GM12878 (cell line): ENCODE measurements around the gene SYTL2. TPM values are rescaled to one million over a fixed set of nuclear protein-coding genes. Genes with fewer than 3 reads are reported as not detected.

ENCODE experiments used
- BHLHE40 ChIP-seq, 2 experiments: fragments of 450-650 bp in 1 of 2; IDR thresholded peaks; 2 replicates each; pipeline ENCODE4 v1.6.1; 2011 to 2017; ENCODE audit warnings: low read depth in 2 of 2, borderline replicate concordance in 1 of 2, improper control_type of control experiment in 1 of 2, low read length in 1 of 2, mild to moderate bottlenecking in 1 of 2
- CBFB ChIP-seq: IDR thresholded peaks from 2 replicates; pipeline ENCODE4 v1.6.1; 2016; ENCODE audit warnings: antibody characterized with exemption, low read depth
- CREB1 ChIP-seq: IDR thresholded peaks from 2 replicates; pipeline ENCODE4 v1.6.1; 2012; ENCODE audit warnings: low read depth, mild to moderate bottlenecking, inconsistent platforms
- DPF2 ChIP-seq: fragments of 450-650 bp; IDR thresholded peaks from 2 replicates; pipeline ENCODE4 v1.6.1; 2017; ENCODE audit warnings: mild to moderate bottlenecking
- HSF1 ChIP-seq: fragments of 150-350 bp; IDR thresholded peaks from 2 replicates; pipeline ENCODE4 v1.6.1; 2014; ENCODE audit warnings: mild to moderate bottlenecking, low read depth, low read length
- IKZF1 ChIP-seq: fragments of 450-650 bp; conservative IDR thresholded peaks from 2 replicates; pipeline ENCODE4 v1.6.1; 2017; ENCODE audit warnings: antibody characterized with exemption, mild to moderate bottlenecking
- NBN ChIP-seq: fragments of 450-650 bp; IDR thresholded peaks from 2 replicates; pipeline ENCODE4 v1.6.1; 2016
- NRF1 ChIP-seq: conservative IDR thresholded peaks from 2 replicates; pipeline ENCODE4 v1.6.1; 2011; ENCODE audit warnings: mild to moderate bottlenecking, low read depth, low read length, improper control_type of control experiment
- POU2F2 ChIP-seq: IDR thresholded peaks from 3 replicates; pipeline ENCODE4 v1.6.1; 2011; ENCODE audit warnings: low read depth, mild to moderate bottlenecking, low read length, borderline replicate concordance
- RB1 ChIP-seq: fragments of 450-650 bp; formaldehyde crosslinking; IDR thresholded peaks from 2 replicates; pipeline ENCODE4 v1.6.1; 2017; ENCODE audit warnings: mild to moderate bottlenecking, borderline replicate concordance
- RELA ChIP-seq: fragments of 450-650 bp; IDR thresholded peaks from 2 replicates; pipeline ENCODE4 v1.8.0; 2014; ENCODE audit warnings: borderline replicate concordance; ENCODE audit not compliant: partially characterized antibody
- SIN3A ChIP-seq: IDR thresholded peaks from 2 replicates; pipeline ENCODE4 v1.6.1; 2012; ENCODE audit warnings: low read depth, low read length, improper control_type of control experiment
- SMARCA5 ChIP-seq: fragments of 450-650 bp; IDR thresholded peaks from 2 replicates; pipeline ENCODE4 v1.6.1; 2017; ENCODE audit warnings: mild to moderate bottlenecking
- SP1 ChIP-seq: IDR thresholded peaks from one replicate; pipeline ENCODE4 v1.6.1; 2011; ENCODE audit warnings: low read depth, low read length
- SUZ12 ChIP-seq: fragments of 200-600 bp; sonication (generic); IDR thresholded peaks from one replicate; pipeline ENCODE4 v1.6.1; 2018; ENCODE audit warnings: antibody characterized with exemption, mild to moderate bottlenecking; ENCODE audit not compliant: unreplicated experiment
- TCF12 ChIP-seq: IDR thresholded peaks from 2 replicates; pipeline ENCODE4 v1.6.1; 2011; ENCODE audit warnings: low read depth, mild to moderate bottlenecking, low read length
- TCF3 ChIP-seq: IDR thresholded peaks from 2 replicates; pipeline ENCODE4 v1.6.1; 2012; ENCODE audit warnings: low read depth, mild to moderate bottlenecking, low read length, borderline replicate concordance; ENCODE audit not compliant: insufficient read depth
- ZNF687 ChIP-seq: fragments of 450-650 bp; IDR thresholded peaks from 2 replicates; pipeline ENCODE4 v1.6.1; 2017; ENCODE audit warnings: mild to moderate bottlenecking, moderate library complexity
- polyA plus RNA-seq, 11 experiments: library from polyadenylated mRNA; depleted of rRNA in 4 of 11; unstranded in 6 of 11; stranded (reverse) in 5 of 11; fragments of >200 nt; fragmentation: Nextera tagmentation in 4 of 11; fragmentation: Illumina TruSeq in 1 of 11; extraction: Ambion mirVana in 4 of 11; extraction: Trizol in 1 of 11; gene quantifications; 1 replicate in 1 of 11; 2 replicates in 10 of 11; pipeline versions ENCODE4 v1.2.1 to v1.2.3, GENCODE V29; 2011 to 2016; ENCODE audit warnings: inconsistent platforms in 2 of 11, missing spikeins in 2 of 11, low read depth in 1 of 11
- total RNA-seq, 4 experiments: library from RNA; depleted of rRNA in 3 of 4; stranded (reverse); fragments of >200 nt in 3 of 4; fragmentation: Illumina TruSeq in 1 of 4; extraction: Trizol in 1 of 4; gene quantifications; 2 replicates each; pipeline versions ENCODE4 v1.2.1 to v1.2.3, GENCODE V29; 2013 to 2021
- TF ChIP-seq, protein P1 (sequence below): IDR thresholded peaks from 2 replicates; pipeline ENCODE4 v1.6.1; 2012; ENCODE audit warnings: mild to moderate bottlenecking, low read depth, low read length
- TF ChIP-seq, protein P2 (sequence below): IDR thresholded peaks from 2 replicates; pipeline ENCODE4 v1.6.1; 2011; ENCODE audit warnings: mild to moderate bottlenecking, low read depth, low read length, moderate library complexity; ENCODE audit not compliant: insufficient replicate concordance

Gene SYTL2
- total and polyA plus RNA-seq, 10 of the 15 experiments (the other 5 are each of a cell fraction or from before 2014, with no cell fraction given) = 0.02 to 1.4 (median 0.31) TPM; not detected in 2

GRCh38 chr11:85854557-85855340, 43.8 kb upstream of the SYTL2 start (continued):
- TF ChIP-seq, protein P1, sequence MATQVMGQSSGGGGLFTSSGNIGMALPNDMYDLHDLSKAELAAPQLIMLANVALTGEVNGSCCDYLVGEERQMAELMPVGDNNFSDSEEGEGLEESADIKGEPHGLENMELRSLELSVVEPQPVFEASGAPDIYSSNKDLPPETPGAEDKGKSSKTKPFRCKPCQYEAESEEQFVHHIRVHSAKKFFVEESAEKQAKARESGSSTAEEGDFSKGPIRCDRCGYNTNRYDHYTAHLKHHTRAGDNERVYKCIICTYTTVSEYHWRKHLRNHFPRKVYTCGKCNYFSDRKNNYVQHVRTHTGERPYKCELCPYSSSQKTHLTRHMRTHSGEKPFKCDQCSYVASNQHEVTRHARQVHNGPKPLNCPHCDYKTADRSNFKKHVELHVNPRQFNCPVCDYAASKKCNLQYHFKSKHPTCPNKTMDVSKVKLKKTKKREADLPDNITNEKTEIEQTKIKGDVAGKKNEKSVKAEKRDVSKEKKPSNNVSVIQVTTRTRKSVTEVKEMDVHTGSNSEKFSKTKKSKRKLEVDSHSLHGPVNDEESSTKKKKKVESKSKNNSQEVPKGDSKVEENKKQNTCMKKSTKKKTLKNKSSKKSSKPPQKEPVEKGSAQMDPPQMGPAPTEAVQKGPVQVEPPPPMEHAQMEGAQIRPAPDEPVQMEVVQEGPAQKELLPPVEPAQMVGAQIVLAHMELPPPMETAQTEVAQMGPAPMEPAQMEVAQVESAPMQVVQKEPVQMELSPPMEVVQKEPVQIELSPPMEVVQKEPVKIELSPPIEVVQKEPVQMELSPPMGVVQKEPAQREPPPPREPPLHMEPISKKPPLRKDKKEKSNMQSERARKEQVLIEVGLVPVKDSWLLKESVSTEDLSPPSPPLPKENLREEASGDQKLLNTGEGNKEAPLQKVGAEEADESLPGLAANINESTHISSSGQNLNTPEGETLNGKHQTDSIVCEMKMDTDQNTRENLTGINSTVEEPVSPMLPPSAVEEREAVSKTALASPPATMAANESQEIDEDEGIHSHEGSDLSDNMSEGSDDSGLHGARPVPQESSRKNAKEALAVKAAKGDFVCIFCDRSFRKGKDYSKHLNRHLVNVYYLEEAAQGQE = no peak
- TF ChIP-seq ZNF687 (no peak), NBN (peak; percentile 56), DPF2 (no peak), SIN3A (no peak), NRF1 (no peak), RELA (peak; percentile 17), TCF3 (peak; percentile 51; the same call in 1 of the 2 replicates), CBFB (0 out of 2 replicates have a peak, but pooled peaks have one; percentile 26), SMARCA5 (peak; percentile 86; the same call in 1 of the 2 replicates), RB1 (peak; percentile 97; the same call in 1 of the 2 replicates), CREB1 (0 out of 2 replicates have a peak, but pooled peaks have one; percentile 9), SUZ12 (no peak), BHLHE40 (IDR thresholded peaks at IDR 0.05; ENCODE audit: borderline replicate concordance in 1 of 2, low read depth in 2 of 2, low read length in 1 of 2) (peak; percentile 18 to 44; a peak in 1 of 4 replicates), TCF12 (0 out of 2 replicates have a peak, but pooled peaks have one; percentile 51), HSF1 (no peak), IKZF1 (peak; percentile 50), POU2F2 (no peak), SP1 (peak; percentile 35)
- TF ChIP-seq, protein P2, sequence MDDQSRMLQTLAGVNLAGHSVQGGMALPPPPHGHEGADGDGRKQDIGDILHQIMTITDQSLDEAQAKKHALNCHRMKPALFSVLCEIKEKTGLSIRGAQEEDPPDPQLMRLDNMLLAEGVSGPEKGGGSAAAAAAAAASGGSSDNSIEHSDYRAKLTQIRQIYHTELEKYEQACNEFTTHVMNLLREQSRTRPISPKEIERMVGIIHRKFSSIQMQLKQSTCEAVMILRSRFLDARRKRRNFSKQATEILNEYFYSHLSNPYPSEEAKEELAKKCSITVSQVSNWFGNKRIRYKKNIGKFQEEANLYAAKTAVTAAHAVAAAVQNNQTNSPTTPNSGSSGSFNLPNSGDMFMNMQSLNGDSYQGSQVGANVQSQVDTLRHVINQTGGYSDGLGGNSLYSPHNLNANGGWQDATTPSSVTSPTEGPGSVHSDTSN = peak; percentile 2
